ENCODE measurements around the gene CRYBG1.

The CRYBG1 gene

GRCh38 chr6:106448000-106448426 lies 87.5 kb downstream of the CRYBG1 start:
- in situ Hi-C loops (cut with MboI; ENCODE audit: low sequenced_read_pairs): loop anchor here (5.0 to 10.0 kb wide), 2 partner anchors 119 to 537 kb away; no protein-coding TSS in a partner anchor

GRCh38 chr6:106450653-106451052 lies 90.1 kb downstream of the CRYBG1 start:
- Histone ChIP-seq H3K9me3 (no peaks in the 10 kb centered on the region), H3K4me1 (no peaks in the 10 kb centered on the region), H3K27me3 (ENCODE audit: low read depth) (peaks cover 22% of the 10 kb centered on the region), H3K36me3 (replicated peaks) (no peaks in the 10 kb centered on the region), H3K4me3 (no peak overlapping the region)
- in situ Hi-C loops (cut with MboI; ENCODE audit: low sequenced_read_pairs): no loop called here
- DNase-seq (ENCODE audit: low spot score in 2 of 2): no peak

More at GRCh38 chr6:106448000-106448426, 87.5 kb downstream of the CRYBG1 start:
- no peak overlapping the region for H3K4me3 ChIP-seq
- H3K4me1 ChIP-seq: no peaks in the 10 kb centered on the region
- no peaks in the 10 kb centered on the region for H3K9me3 ChIP-seq
- H3K36me3 ChIP-seq (replicated peaks): no peaks in the 10 kb centered on the region
- DNase-seq (ENCODE audit: low spot score in 2 of 2): no peak
- peaks cover 19% of the 10 kb centered on the region for H3K27me3 ChIP-seq (ENCODE audit: low read depth)

DNA sequence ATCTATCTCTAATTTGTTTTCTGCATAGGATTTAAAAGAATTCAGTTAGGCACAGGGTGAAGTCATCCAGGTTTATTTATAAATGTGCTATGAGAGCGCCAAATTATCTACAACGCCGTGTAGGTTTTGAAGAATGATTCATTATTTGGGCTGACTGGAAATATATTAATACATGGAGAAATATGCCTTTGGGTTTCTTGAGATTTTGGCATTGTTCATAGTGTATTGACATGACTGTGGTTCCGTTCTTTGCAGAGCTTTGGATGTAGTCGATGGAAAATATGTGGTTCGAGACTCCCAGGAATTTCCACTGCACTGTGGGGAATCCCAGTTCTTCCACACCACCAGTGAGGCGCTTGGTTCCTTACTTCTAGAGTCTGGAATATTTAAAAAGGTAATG lies 90.9 kb downstream of the CRYBG1 start:
- DNase-seq (ENCODE audit: low spot score in 2 of 2): no peak
- Histone ChIP-seq H3K27me3 (ENCODE audit: low read depth) (peaks cover 24% of the 10 kb centered on the region), H3K9me3 (no peaks in the 10 kb centered on the region), H3K4me3 (no peak overlapping the region), H3K4me1 (no peaks in the 10 kb centered on the region), H3K36me3 (replicated peaks) (no peaks in the 10 kb centered on the region)
- in situ Hi-C loops (cut with MboI; ENCODE audit: low sequenced_read_pairs): no loop called here

DNA sequence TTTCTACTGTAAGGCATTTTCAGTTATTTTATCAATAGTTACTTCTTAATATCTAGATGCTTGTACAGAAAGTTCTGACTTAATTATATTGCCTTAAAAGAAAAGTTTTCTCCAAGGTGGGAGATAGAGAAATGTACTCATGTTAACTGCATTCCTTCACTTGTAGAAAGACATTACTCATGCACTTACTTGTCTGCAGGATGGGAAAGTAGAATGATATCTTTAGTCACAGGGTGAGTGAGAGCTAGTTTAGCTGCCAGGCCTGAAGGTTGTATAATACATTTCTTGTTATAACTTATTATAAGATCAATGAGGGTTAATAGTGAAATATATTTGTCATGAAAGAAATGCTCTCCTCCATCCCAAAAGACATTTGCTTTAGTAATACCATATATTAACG lies 92.1 kb downstream of the CRYBG1 start:
- H3K27me3 ChIP-seq (ENCODE audit: low read depth): peaks cover 26% of the 10 kb centered on the region
- no peak for DNase-seq (ENCODE audit: low spot score in 2 of 2)
- no peaks in the 10 kb centered on the region for H3K36me3 ChIP-seq (replicated peaks)
- in situ Hi-C loops (cut with MboI; ENCODE audit: low sequenced_read_pairs): no loop called here
- H3K4me3 ChIP-seq: no peak overlapping the region
- no peaks in the 10 kb centered on the region for H3K4me1 ChIP-seq
- no peaks in the 10 kb centered on the region for H3K9me3 ChIP-seq

- in situ Hi-C loops (cut with MboI; ENCODE audit: low sequenced_read_pairs): no loop called here
Measured at GRCh38 chr6:106453756-106454367, 93.3 kb downstream of the CRYBG1 start.

DNA sequence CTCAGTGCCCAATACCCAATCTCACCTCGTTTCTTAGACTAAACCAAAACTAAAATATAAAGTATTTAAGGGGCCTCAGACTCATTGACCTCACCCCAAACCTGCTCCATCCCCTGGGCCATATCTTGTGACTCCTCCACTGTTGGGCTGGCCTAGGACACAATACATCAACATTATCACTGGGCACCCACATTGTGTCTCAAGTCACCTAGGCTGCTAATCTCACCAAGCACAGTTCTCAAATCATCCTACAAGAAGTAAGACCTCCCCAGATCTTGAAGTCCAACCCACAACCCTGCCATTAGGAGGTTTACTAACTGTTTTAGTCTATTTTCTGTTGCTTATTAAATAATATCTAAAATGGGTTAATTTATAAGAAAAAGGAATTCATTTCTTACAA lies 96.2 kb downstream of the CRYBG1 start:
- Histone ChIP-seq H3K4me1 (no peaks in the 10 kb centered on the region), H3K9me3 (no peaks in the 10 kb centered on the region), H3K4me3 (no peak overlapping the region), H3K27me3 (ENCODE audit: low read depth) (peaks cover 36% of the 10 kb centered on the region), H3K36me3 (replicated peaks) (no peaks in the 10 kb centered on the region)
- in situ Hi-C loops (cut with MboI; ENCODE audit: low sequenced_read_pairs): no loop called here
- no peak for DNase-seq (ENCODE audit: low spot score in 2 of 2)

More at GRCh38 chr6:106453756-106454367, 93.3 kb downstream of the CRYBG1 start:
- Histone ChIP-seq H3K4me1 (no peaks in the 10 kb centered on the region), H3K36me3 (replicated peaks) (no peaks in the 10 kb centered on the region), H3K4me3 (no peak overlapping the region), H3K27me3 (ENCODE audit: low read depth) (peaks cover 31% of the 10 kb centered on the region), H3K9me3 (no peaks in the 10 kb centered on the region)
- no peak for DNase-seq (ENCODE audit: low spot score in 2 of 2)

GRCh38 chr6:106458021-106458986 lies 97.8 kb downstream of the CRYBG1 start:
- no peak for DNase-seq (ENCODE audit: low spot score in 2 of 2)
- in situ Hi-C loops (cut with MboI; ENCODE audit: low sequenced_read_pairs): no loop called here
- Histone ChIP-seq H3K36me3 (replicated peaks) (no peaks in the 10 kb centered on the region), H3K4me3 (no peak overlapping the region), H3K27me3 (ENCODE audit: low read depth) (peaks cover 31% of the 10 kb centered on the region), H3K9me3 (no peaks in the 10 kb centered on the region), H3K4me1 (no peaks in the 10 kb centered on the region)

- no peaks in the 10 kb centered on the region for H3K36me3 ChIP-seq (replicated peaks)
- no peak for DNase-seq (ENCODE audit: low spot score in 2 of 2)
- no peaks in the 10 kb centered on the region for H3K9me3 ChIP-seq
- in situ Hi-C loops (cut with MboI; ENCODE audit: low sequenced_read_pairs): no loop called here
- peaks cover under 1% of the 10 kb centered on the region; the same call in 1 of the 2 replicates for H3K4me1 ChIP-seq
- no peak overlapping the region for H3K4me3 ChIP-seq
- H3K27me3 ChIP-seq (ENCODE audit: low read depth): peaks cover 21% of the 10 kb centered on the region
Measured at GRCh38 chr6:106460481-106460880, 100.0 kb downstream of the CRYBG1 start.

DNA sequence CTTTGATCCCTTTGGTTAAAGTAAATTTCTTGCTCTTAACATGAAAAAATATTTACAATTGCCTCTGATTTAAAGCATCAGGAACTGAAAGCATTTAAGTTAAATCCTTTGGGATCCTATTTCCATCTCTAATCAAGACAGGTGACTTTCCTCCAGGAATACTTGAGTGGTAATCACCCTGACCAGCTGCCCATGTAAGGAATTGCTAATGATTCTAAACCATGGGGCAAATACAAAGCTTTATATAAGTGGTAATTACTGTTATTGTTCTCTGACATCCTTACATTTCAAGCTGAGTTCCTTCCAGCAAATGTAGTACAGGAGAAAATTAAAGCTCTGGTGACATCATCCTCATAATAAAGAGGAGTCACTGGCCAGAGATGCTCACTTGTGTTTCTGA lies 100.6 kb downstream of the CRYBG1 start:
- peaks cover 6% of the 10 kb centered on the region for H3K4me1 ChIP-seq
- no peaks in the 10 kb centered on the region for H3K36me3 ChIP-seq (replicated peaks)
- peaks cover 17% of the 10 kb centered on the region for H3K27me3 ChIP-seq (ENCODE audit: low read depth)
- H3K9me3 ChIP-seq: no peaks in the 10 kb centered on the region
- H3K4me3 ChIP-seq: no peak overlapping the region
- no peak for DNase-seq (ENCODE audit: low spot score in 2 of 2)
- in situ Hi-C loops (cut with MboI; ENCODE audit: low sequenced_read_pairs): no loop called here

- Histone ChIP-seq H3K4me3 (no peak overlapping the region), H3K27me3 (ENCODE audit: low read depth) (peaks cover 17% of the 10 kb centered on the region), H3K4me1 (peaks cover 12% of the 10 kb centered on the region), H3K36me3 (replicated peaks) (no peaks in the 10 kb centered on the region), H3K9me3 (no peaks in the 10 kb centered on the region)
- DNase-seq (ENCODE audit: low spot score in 2 of 2): no peak
- in situ Hi-C loops (cut with MboI; ENCODE audit: low sequenced_read_pairs): no loop called here
Measured at GRCh38 chr6:106462923-106463557, 102.5 kb downstream of the CRYBG1 start.

DNA sequence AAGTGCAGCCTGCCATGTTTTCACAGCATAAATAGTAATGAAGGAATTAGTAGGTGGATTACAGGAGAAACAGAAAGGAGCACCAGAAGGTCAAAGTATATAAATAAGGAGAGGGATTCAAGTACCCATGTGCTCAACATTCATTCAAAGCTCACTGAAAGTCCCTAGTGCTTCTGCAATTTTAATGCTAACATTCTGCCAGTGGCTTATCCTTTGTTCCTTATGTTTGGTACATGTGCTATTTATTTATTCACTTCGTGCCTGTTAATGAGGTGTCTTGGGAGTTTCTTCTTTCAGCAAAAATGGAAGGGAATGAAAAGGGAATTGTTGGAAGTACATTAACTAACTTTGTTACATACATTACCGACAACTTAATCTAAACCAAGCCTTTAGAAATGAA lies 105.7 kb downstream of the CRYBG1 start:
- no peaks in the 10 kb centered on the region for H3K9me3 ChIP-seq
- peak; percentile 26 to 96 for DNase-seq (ENCODE audit: low spot score in 2 of 2)
- no peaks in the 10 kb centered on the region for H3K36me3 ChIP-seq (replicated peaks)
- H3K4me3 ChIP-seq: no peak overlapping the region
- in situ Hi-C loops (cut with MboI; ENCODE audit: low sequenced_read_pairs): no loop called here
- peaks cover 15% of the 10 kb centered on the region for H3K27me3 ChIP-seq (ENCODE audit: low read depth)
- peaks cover 12% of the 10 kb centered on the region for H3K4me1 ChIP-seq

- H3K9me3 ChIP-seq: no peaks in the 10 kb centered on the region
- in situ Hi-C loops (cut with MboI; ENCODE audit: low sequenced_read_pairs): no loop called here
- H3K36me3 ChIP-seq (replicated peaks): no peaks in the 10 kb centered on the region
- H3K4me3 ChIP-seq: no peak overlapping the region
- peaks cover 12% of the 10 kb centered on the region for H3K4me1 ChIP-seq
- no peak for DNase-seq (ENCODE audit: low spot score in 2 of 2)
- peaks cover 19% of the 10 kb centered on the region for H3K27me3 ChIP-seq (ENCODE audit: low read depth)
Measured at GRCh38 chr6:106468935-106469334, 108.4 kb downstream of the CRYBG1 start.

DNA sequence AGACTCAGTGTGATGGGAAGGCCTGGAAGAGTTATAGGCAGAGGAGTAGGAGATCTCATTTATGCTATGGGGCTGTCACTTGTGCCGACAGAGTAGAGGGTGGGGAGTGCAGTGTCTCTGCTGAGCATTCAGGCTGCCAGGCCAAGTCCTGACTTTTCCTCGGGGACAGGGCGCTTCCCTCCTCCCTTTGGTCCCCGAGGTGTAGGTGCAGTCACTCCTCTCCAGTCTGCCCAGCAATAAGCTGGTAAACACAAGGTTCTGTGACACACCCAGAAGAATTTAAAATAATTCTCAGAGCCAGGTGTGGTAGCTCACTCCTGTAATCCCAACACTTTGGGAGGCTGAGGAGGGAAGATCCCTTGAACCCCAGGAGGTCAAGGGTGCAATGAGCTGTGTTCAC lies 109.4 kb downstream of the CRYBG1 start:
- in situ Hi-C loops (cut with MboI; ENCODE audit: low sequenced_read_pairs): no loop called here
- H3K27me3 ChIP-seq (ENCODE audit: low read depth): peaks cover 22% of the 10 kb centered on the region
- no peak overlapping the region for H3K4me3 ChIP-seq
- peaks cover 12% of the 10 kb centered on the region for H3K4me1 ChIP-seq
- no peak for DNase-seq (ENCODE audit: low spot score in 2 of 2)
- H3K9me3 ChIP-seq: no peaks in the 10 kb centered on the region
- H3K36me3 ChIP-seq (replicated peaks): no peaks in the 10 kb centered on the region

GRCh38 chr6:106470316-106470715 lies 109.8 kb downstream of the CRYBG1 start:
- H3K4me3 ChIP-seq: no peak overlapping the region
- no peak for DNase-seq (ENCODE audit: low spot score in 2 of 2)
- H3K9me3 ChIP-seq: no peaks in the 10 kb centered on the region
- H3K4me1 ChIP-seq: peaks cover 12% of the 10 kb centered on the region
- H3K36me3 ChIP-seq (replicated peaks): no peaks in the 10 kb centered on the region
- in situ Hi-C loops (cut with MboI; ENCODE audit: low sequenced_read_pairs): no loop called here
- H3K27me3 ChIP-seq (ENCODE audit: low read depth): peaks cover 27% of the 10 kb centered on the region

Data from HAP-1 (cell line).